Activated T-helper 1 cell treated with anti-CD3 and anti-CD28 coated beads, Interleukin-12 subunit alpha, Interleukin-12 subunit beta, Interleukin-2, Interleukin-4 antibody, amounts not matched to agents 30 ng/mL and 10 ng/mL and 1 ng/mL, durations not matched to agents 14 hours and 24 hours and 36 hours (primary cell): Measurements from ENCODE around the gene ETHE1. TPM values are rescaled to one million over a fixed set of nuclear protein-coding genes. Genes with fewer than 3 reads are reported as not detected.

ENCODE experiments used
- DNase-seq: peaks from one replicate; pipeline ENCODE4 v3.0.0; 2021; ENCODE audit warnings: low spot score
- H3K27ac Mint-ChIP-seq: one replicate; pipeline ENCODE4 v1.8.0; 2021; ENCODE audit warnings: mild to moderate bottlenecking, mixed read lengths
- H3K27me3 Mint-ChIP-seq: one replicate; pipeline ENCODE4 v1.8.0; 2022; ENCODE audit warnings: mild to moderate bottlenecking, moderate library complexity, mixed read lengths; ENCODE audit not compliant: insufficient read depth
- H3K36me3 Mint-ChIP-seq: one replicate; pipeline ENCODE4 v1.8.0; 2021; ENCODE audit warnings: low read depth, mixed read lengths
- H3K4me1 Mint-ChIP-seq: one replicate; pipeline ENCODE4 v1.8.0; 2021; ENCODE audit warnings: low read depth, mixed read lengths
- H3K4me3 Mint-ChIP-seq: one replicate; pipeline ENCODE4 v1.8.0; 2021; ENCODE audit warnings: mild to moderate bottlenecking, moderate library complexity, mixed read lengths
- H3K9me3 Mint-ChIP-seq: one replicate; pipeline ENCODE4 v1.8.0; 2021; ENCODE audit warnings: mixed read lengths
- intact Hi-C: fragments of 100-400 bp; cut with micrococcal nuclease; formaldehyde crosslinking; loops from one replicate; pipeline ENCODE4 v1.15.1; 2024
- total RNA-seq: library from RNA; stranded (reverse); gene quantifications from 2 replicates; pipeline ENCODE4 v1.2.3, GENCODE V29; 2022

The ETHE1 gene
- total RNA-seq, 1 donor from 2014 or later, result 55.4 TPM

DNA sequence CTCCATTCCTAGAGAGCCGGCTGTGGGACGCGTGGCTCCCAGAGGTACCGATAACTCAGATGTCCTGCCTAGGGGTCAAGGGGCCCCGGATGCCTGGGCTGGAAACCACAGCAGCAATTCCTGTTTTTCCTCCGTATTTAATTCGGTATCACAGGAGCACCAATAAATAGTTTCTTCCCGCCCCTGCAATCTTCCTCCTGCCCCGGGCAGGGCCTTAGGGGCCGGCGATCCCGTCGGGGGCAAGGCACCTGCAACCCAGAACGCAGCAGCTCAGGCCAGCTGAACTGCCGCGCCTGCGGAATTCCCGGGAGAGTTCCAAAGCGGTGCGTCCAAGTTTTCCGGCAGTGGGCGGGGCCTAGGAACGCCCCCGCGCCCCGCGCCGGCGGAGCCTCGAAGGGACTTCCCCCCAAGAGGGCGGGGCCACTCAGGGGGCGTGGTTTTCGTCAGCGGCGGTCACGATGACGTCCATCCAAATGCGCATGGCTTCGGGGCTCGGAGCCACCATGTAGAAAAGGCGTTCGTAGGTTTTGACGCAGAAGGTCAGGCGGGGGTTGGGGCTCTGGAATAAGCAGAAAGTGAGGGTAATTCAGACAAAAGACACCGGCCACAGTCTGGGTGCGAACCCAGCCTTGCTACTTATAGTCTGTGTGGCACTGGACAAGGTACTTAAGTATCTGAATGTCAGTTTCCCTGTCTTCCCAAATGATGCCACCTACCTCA lies 51.9 kb downstream of the ETHE1 start:
- H3K4me3 Mint-ChIP-seq, result peak overlapping the region; percentile 77
- H3K9me3 Mint-ChIP-seq, result no peaks in the 10 kb centered on the region
- intact Hi-C loops, result loop anchor here (1.0 kb wide), 5 partner anchors 12 to 193 kb away; partner anchors contain the start of genes PHLDB3 and ZNF575
- H3K27ac Mint-ChIP-seq, result peak overlapping the region; percentile 89
- H3K27me3 Mint-ChIP-seq, result no peaks in the 10 kb centered on the region
- peaks cover 14% of the 10 kb centered on the region for H3K4me1 Mint-ChIP-seq
- peak; percentile 91 for DNase-seq
- H3K36me3 Mint-ChIP-seq, result peaks cover 11% of the 10 kb centered on the region

DNA sequence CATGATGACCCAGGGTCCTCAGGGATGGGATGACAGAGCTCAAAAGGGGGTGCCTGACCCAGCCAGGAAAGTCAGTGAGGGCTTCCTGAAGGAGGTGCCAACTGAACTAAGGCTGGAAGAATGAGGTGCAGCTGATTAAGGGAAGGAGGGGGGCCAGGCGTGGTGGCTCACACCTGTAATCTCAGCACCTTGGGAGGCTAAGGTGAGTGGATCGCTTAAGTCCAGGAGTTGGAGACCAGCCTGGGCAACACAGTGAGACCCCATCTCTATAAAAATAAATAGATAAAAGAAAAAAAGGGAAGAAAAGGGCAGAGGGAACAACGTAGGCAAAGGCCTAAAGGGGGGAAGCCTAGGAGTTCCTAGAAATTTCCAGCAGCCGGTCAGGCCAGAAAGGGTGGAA lies 52.5 kb downstream of the ETHE1 start:
- peaks cover 15% of the 10 kb centered on the region for H3K4me1 Mint-ChIP-seq
- H3K27ac Mint-ChIP-seq, result no peak overlapping the region
- peak overlapping the region; percentile 77 for H3K4me3 Mint-ChIP-seq
- H3K36me3 Mint-ChIP-seq, result peaks cover 11% of the 10 kb centered on the region
- no peak for DNase-seq
- intact Hi-C loops, result no loop called here
- no peaks in the 10 kb centered on the region for H3K27me3 Mint-ChIP-seq
- H3K9me3 Mint-ChIP-seq, result no peaks in the 10 kb centered on the region

DNA sequence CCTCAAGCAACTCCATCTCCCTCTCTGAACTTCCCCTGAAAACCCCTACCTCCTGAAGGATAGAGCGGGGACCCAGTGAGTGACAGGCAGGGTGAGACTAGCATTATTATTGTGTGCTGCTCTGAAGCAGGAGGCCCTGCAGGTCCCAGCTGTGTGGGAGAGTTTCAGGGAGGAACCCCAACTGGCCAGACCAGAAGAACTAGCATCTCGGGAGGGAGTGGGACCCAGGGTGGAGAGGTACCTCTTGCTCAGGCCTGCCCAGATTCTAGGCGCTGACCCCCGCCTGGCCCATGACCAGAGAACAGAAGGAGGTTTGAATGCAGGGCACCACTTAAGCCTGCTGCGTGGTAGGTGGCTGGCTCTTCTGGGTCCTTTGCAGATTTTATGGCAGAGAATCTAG lies 55.9 kb downstream of the ETHE1 start:
- Mint-ChIP-seq H3K36me3 (peaks cover 4% of the 10 kb centered on the region), H3K9me3 (no peaks in the 10 kb centered on the region), H3K27me3 (no peaks in the 10 kb centered on the region), H3K27ac (no peak overlapping the region), H3K4me3 (no peak overlapping the region), H3K4me1 (peaks cover 39% of the 10 kb centered on the region)
- no peak for DNase-seq
- intact Hi-C loops, result no loop called here

DNA sequence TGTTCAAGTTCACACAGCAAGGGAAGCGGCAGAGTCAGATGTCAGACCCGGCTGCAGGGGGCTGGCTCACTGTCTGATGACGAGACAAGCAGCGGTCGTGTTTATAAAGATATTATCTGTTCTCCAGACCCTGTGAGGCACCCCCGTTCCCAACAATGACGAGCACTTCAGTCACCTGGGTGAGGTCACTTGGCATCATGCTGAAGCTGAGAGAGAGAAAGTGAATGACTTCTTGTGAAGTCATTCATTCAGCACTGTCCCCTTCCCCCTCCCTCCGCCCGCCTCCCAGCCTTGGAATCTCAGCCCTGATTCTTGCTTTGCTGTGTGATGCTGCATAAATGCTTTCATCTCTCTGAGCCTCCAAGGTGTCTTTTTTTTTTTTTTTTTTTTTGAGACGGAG lies 56.7 kb downstream of the ETHE1 start:
- Mint-ChIP-seq H3K27me3 (no peaks in the 10 kb centered on the region), H3K27ac (no peak overlapping the region), H3K4me1 (peaks cover 31% of the 10 kb centered on the region), H3K9me3 (no peaks in the 10 kb centered on the region), H3K36me3 (peaks cover under 1% of the 10 kb centered on the region), H3K4me3 (no peak overlapping the region)
- intact Hi-C loops, result no loop called here
- no peak for DNase-seq

DNA sequence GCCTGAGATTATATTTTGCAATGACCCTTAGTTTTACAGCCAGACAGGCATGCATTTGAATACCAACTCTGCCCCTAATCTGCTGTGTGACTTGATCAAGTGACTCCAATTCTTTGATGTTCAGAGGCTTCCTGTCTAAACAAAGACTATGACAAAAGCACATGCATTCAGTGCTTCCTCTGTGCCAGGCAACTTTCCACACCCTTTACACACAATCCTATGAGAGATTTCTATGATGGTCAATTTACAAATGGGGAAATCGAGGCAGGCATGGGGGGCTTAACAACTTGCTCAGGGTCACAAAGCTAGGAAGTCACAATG lies 57.9 kb downstream of the ETHE1 start:
- H3K4me3 Mint-ChIP-seq, result no peak overlapping the region
- intact Hi-C loops, result no loop called here
- no peaks in the 10 kb centered on the region for H3K27me3 Mint-ChIP-seq
- H3K27ac Mint-ChIP-seq, result no peak overlapping the region
- H3K36me3 Mint-ChIP-seq, result no peaks in the 10 kb centered on the region
- DNase-seq, result no peak
- H3K9me3 Mint-ChIP-seq, result no peaks in the 10 kb centered on the region
- H3K4me1 Mint-ChIP-seq, result peaks cover 31% of the 10 kb centered on the region

DNA sequence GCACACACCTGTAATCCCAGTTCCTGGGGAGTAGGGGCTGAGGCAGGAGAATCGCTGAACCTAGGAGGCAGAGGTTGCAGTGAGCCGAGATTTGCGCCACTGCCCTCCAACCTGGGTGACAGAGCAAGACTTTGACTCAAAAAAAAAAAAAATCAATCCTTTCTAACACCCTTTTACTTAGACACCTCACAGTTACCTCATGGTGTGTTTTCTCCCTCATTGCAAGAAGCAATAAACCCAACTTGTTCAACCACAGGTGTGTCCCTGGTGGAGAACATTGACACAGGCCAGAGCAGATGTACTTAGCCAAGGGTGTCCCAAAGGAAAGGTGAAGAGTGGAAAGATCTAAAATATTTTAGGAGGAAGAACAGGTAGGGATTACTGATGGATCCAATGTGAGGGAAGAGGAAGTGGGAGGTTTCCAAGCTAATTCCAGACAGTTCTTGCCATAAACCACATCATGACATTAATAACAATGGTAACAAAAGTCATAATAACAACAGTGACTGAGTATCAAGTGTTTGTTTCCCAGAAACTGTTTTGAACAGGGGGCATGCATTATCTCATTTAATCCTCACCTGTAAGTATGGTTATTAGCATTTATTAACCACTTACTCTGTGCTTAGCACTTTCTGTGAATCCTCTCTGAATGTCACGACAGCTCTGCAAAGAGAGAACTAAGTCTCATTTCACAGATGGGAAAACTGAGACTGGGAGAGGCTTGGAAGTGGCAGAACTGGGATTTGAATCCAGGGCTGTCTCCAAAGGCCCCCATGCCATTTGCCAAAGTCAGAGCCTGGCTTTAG lies 58.4 kb downstream of the ETHE1 start:
- Mint-ChIP-seq H3K4me3 (no peak overlapping the region), H3K4me1 (peaks cover 37% of the 10 kb centered on the region), H3K36me3 (no peaks in the 10 kb centered on the region), H3K27me3 (no peaks in the 10 kb centered on the region), H3K9me3 (no peaks in the 10 kb centered on the region), H3K27ac (peak overlapping the region; percentile 66)
- no peak for DNase-seq
- intact Hi-C loops, result no loop called here

DNA sequence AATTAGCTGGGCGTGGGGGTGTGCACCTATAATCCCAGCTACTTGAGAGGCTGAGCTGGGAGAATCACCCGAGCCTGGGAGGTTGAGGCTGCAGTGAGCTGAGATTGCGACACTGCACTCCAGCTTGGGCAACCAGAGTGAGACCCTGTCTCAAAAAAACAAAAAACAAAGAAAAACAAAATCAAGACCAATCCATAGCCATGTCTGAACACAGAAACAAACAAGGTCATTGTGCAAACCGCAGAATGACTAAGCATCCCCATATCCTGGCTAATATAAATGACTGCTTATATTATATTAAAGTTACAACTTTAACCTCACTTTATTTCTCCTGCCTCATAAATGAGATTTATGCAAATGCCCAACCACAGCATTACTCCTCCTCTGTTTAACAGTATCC lies 59.3 kb downstream of the ETHE1 start:
- H3K4me3 Mint-ChIP-seq, result no peak overlapping the region
- peaks cover 37% of the 10 kb centered on the region for H3K4me1 Mint-ChIP-seq
- DNase-seq, result no peak
- no peaks in the 10 kb centered on the region for H3K9me3 Mint-ChIP-seq
- H3K27ac Mint-ChIP-seq, result peak overlapping the region; percentile 43
- intact Hi-C loops, result no loop called here
- H3K27me3 Mint-ChIP-seq, result no peaks in the 10 kb centered on the region
- H3K36me3 Mint-ChIP-seq, result no peaks in the 10 kb centered on the region

DNA sequence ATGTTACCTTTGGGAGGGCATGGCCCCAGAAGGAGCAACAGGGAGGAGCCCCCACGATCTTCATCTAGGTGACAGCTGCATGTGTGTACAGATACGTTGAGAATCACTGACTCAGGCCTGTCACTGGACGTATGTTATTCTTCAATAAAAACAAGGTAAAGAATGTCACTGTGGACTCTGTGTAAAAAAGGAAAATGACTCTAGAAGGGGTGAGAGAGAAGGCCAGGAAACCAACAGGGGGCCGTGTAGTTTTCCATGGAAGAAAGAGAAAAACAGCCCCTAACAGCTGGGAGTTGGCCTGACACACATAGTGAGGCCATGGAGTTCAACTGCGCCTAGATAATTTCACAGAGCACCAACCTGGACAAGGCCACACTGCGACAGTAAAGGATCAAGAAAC lies 59.7 kb downstream of the ETHE1 start:
- DNase-seq, result no peak
- H3K9me3 Mint-ChIP-seq, result no peaks in the 10 kb centered on the region
- H3K27me3 Mint-ChIP-seq, result no peaks in the 10 kb centered on the region
- H3K27ac Mint-ChIP-seq, result no peak overlapping the region
- H3K4me3 Mint-ChIP-seq, result no peak overlapping the region
- intact Hi-C loops, result no loop called here
- H3K4me1 Mint-ChIP-seq, result peaks cover 39% of the 10 kb centered on the region
- H3K36me3 Mint-ChIP-seq, result no peaks in the 10 kb centered on the region

DNA sequence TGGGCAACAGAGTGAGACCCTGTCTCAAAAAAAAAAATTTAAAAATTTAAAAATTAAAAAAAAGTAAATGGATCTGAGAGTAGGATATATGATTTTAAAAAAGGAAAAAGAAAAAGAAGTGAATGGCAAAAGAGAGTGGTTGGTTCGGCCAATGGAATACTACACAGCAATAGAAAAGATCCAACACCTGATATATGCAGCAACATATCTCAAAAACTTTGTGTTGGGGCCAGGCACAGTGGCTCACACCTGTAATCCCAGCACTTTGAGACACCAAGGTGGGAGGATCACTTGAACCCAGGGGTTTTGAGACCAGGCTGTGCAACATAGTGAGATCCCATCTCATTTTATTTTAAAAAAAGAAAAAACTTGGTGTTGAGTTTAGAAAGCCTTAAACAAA lies 60.2 kb downstream of the ETHE1 start:
- Mint-ChIP-seq H3K36me3 (no peaks in the 10 kb centered on the region), H3K9me3 (no peaks in the 10 kb centered on the region), H3K4me3 (no peak overlapping the region), H3K4me1 (peaks cover 44% of the 10 kb centered on the region), H3K27me3 (no peaks in the 10 kb centered on the region), H3K27ac (no peak overlapping the region)
- no peak for DNase-seq
- intact Hi-C loops, result no loop called here

DNA sequence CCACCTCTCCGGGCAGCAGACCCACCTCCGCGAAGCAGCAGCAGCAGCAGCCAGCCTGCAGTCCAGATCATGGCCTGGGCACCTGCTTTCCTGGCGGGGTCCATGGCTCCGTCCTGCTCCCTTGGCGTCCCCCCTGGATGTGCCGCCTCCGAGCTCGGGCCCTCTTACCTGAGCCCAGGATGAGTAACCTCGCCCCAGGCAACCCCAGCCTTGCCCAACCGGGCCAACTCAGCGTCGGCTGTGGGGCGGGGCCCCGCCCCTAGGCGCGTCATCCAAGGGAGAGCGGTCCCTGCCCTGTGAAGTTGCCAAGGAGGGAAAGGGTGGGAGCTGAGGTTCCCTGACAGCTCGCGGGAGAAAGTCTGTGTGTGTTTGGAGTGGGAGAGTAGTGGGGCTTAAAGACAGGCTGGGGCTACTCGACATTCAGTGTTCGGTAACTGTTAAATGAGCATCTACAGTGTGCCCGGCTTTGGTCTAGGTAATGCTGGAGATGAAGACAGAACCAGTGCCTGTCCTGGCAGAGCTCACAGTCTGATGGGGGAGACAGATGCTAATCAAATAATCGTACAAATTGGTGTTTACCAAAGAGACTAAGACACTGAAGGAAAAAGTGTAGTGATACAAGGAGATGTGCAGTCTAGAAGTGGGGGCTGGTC lies 61.4 kb downstream of the ETHE1 start, which contains the start of gene LYPD3:
TSS of gene LYPD3 (minus strand) at position 141 of the 653 bp plus-strand sequence. CDS start at position 104, 37 bp downstream.
- no peaks in the 10 kb centered on the region for H3K9me3 Mint-ChIP-seq
- DNase-seq, result no peak
- H3K4me1 Mint-ChIP-seq, result peaks cover 55% of the 10 kb centered on the region
- H3K27me3 Mint-ChIP-seq, result no peaks in the 10 kb centered on the region
- intact Hi-C loops, result no loop called here
- H3K36me3 Mint-ChIP-seq, result no peaks in the 10 kb centered on the region
- H3K27ac Mint-ChIP-seq, result peak within 1 kb of the TSS; percentile 36
- H3K4me3 Mint-ChIP-seq, result peak within 1 kb of the TSS; percentile 92

DNA sequence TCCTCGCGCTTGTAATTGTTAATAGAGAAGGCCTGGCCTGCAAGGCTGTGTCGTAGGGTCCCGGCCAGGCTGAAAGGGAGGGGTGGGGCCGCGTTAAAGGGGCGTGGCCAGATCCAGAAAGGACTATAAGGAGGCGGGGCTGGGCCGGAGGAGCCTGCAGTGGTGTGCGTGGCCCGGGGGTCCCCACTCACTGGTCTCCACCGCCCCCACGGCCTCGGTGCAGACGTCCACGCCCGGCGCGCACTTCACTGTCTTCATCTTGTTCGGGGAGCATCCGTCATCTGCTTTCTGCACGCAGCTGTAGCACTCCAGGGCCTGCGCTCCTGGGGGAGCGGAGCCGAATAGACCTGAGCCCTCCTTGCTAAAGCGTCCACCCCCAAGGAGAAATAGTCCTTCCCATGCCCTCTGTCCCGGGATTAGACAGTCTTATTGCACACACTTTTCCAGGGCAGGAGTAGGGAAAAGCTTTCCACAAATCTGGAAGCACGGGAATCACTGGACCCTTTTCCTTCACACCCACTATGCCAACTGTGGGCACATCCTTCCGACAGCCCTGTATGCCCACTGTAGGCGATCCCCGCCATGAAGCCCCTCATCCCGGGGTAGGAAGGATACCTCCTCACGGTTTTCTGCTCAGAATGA lies 62.7 kb downstream of the ETHE1 start:
- H3K4me3 Mint-ChIP-seq, result peak overlapping the region; percentile 92
- DNase-seq, result no peak
- intact Hi-C loops, result no loop called here
- H3K4me1 Mint-ChIP-seq, result peaks cover 52% of the 10 kb centered on the region
- H3K9me3 Mint-ChIP-seq, result no peaks in the 10 kb centered on the region
- peak overlapping the region; percentile 90 for H3K27ac Mint-ChIP-seq
- H3K36me3 Mint-ChIP-seq, result no peaks in the 10 kb centered on the region
- H3K27me3 Mint-ChIP-seq, result no peaks in the 10 kb centered on the region

DNA sequence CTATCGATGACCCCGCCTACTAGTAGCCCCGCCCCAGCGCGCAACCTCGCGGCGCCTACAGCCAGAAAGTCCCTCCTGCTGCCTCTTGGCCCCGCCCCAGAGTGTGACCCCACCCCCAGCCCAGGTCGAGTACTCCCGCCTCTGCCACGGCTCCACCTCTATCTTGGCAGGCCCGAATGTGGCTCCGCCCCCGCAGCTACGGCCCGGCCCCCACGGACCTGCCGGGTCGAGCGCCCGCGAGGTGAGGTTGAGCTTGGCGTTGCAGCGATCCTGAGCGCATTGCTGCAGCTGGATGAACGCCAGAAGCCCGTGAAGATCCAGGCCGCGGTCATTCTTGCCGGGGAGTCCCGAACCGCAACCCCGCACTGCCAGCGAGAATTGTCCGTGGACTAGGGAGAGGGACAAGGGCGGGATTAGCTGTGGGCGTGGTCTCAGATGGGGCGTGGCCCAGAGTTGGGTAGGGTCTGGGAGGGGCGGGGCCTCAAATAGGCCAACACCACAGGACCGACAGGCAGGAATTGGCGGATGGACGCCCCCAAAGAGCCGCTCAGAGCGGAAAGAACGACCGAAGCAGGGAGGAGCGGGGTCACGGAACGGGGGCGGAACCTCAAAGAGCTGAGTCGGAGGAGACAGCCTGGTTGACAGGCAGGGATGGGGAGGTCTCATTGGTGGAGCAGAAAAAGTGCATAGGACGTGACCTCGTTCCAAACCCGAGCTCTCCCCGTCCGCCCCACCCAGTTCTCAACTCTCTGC lies 63.4 kb downstream of the ETHE1 start:
- Mint-ChIP-seq H3K27ac (peak overlapping the region; percentile 90), H3K4me3 (peak overlapping the region; percentile 92)

More for the DNA sequence above, 63.4 kb downstream of the ETHE1 start:
- H3K36me3 Mint-ChIP-seq, result no peaks in the 10 kb centered on the region
- intact Hi-C loops, result loop anchor here (1.0 kb wide), 11 partner anchors 12 to 291 kb away; partner anchors contain the start of genes CADM4, ETHE1, IRGQ and PHLDB3
- no peaks in the 10 kb centered on the region for H3K27me3 Mint-ChIP-seq
- H3K9me3 Mint-ChIP-seq, result no peaks in the 10 kb centered on the region
- DNase-seq, result peak; percentile 96
- peaks cover 45% of the 10 kb centered on the region for H3K4me1 Mint-ChIP-seq
